PC-3 (cell line): ENCODE measurements around the gene BRIP1.

Source experiments
- EZH2 ChIP-seq: fragments of 300-600 bp; sonication (generic); IDR thresholded peaks from one replicate; pipeline ENCODE4 v1.6.1; 2017; ENCODE audit warnings: antibody characterized with exemption, mild to moderate bottlenecking, low read length; ENCODE audit not compliant: unreplicated experiment
- TF ChIP-seq, protein P1 (sequence below): fragments of 300-600 bp; sonication (generic); conservative IDR thresholded peaks from 2 replicates; pipeline ENCODE4 v1.5.1; 2017; ENCODE audit warnings: antibody characterized with exemption, low read depth, mild to moderate bottlenecking, low read length

DNA sequence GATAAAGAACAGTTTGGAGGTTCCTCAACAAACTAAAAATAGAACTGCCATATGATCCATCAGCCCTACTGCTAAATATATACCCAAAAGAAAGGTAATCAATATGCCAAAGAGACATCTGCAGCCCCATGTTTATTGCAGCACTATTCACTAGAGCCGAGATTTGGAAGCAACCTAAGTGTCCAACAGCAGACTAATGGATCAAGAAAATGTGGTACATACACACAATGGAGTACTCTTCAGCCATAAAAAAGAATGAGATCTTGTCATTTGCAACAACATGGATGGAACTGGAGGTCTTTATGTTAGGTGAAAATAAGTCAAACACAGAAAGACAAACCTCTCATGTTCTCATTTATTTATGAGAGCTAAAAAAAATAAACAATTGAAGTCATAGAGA, 223.5 kb downstream of the BRIP1 start:
- TF ChIP-seq, protein P1, sequence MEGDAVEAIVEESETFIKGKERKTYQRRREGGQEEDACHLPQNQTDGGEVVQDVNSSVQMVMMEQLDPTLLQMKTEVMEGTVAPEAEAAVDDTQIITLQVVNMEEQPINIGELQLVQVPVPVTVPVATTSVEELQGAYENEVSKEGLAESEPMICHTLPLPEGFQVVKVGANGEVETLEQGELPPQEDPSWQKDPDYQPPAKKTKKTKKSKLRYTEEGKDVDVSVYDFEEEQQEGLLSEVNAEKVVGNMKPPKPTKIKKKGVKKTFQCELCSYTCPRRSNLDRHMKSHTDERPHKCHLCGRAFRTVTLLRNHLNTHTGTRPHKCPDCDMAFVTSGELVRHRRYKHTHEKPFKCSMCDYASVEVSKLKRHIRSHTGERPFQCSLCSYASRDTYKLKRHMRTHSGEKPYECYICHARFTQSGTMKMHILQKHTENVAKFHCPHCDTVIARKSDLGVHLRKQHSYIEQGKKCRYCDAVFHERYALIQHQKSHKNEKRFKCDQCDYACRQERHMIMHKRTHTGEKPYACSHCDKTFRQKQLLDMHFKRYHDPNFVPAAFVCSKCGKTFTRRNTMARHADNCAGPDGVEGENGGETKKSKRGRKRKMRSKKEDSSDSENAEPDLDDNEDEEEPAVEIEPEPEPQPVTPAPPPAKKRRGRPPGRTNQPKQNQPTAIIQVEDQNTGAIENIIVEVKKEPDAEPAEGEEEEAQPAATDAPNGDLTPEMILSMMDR = no peak
- no peak for TF ChIP-seq EZH2
